Uterus (tissue), 4 donors: ENCODE data around the gene DUSP19. TPM values are rescaled to one million over a fixed set of nuclear protein-coding genes. Genes with fewer than 3 reads are reported as not detected.

Experiments used
- DNase-seq, 2 donors: peaks; one replicate each; pipeline ENCODE4 v3.0.0-alpha.2; 2019 to 2020
- H3K27ac ChIP-seq, 2 donors: fragments of 200-600 bp; sonication (generic); 1 replicate in 1 of 2; 2 replicates in 1 of 2; pipeline ENCODE4 v1.5.1; 2016 to 2018
- H3K27me3 ChIP-seq, 2 donors: fragments of 200-600 bp; sonication (generic); one replicate each; pipeline ENCODE4 v1.5.1; 2018 to 2019; ENCODE audit warnings: control low read depth in 1 of 2
- H3K36me3 ChIP-seq, 2 donors: fragments of 200-600 bp; sonication (generic); one replicate each; pipeline ENCODE4 v1.5.1; 2019; ENCODE audit warnings: control low read depth in 1 of 2
- H3K4me1 ChIP-seq, 2 donors: fragments of 200-600 bp; sonication (generic); one replicate each; pipeline ENCODE4 v1.5.1; 2018 to 2019; ENCODE audit warnings: control low read depth in 1 of 2
- H3K4me3 ChIP-seq, 2 donors: fragments of 200-600 bp; sonication (generic); 1 replicate in 1 of 2; 2 replicates in 1 of 2; pipeline ENCODE4 v1.5.1; 2018 to 2019; ENCODE audit warnings: mild to moderate bottlenecking in 1 of 2
- H3K9me3 ChIP-seq, 2 donors: fragments of 200-600 bp; sonication (generic); one replicate each; pipeline ENCODE4 v1.5.1; 2019; ENCODE audit warnings: control low read depth in 1 of 2
- POLR2A ChIP-seq, 2 donors: fragments of 450-650 bp; IDR thresholded peaks; one replicate each; pipeline ENCODE4 v1.6.1; 2016; ENCODE audit warnings: antibody characterized with exemption in 2 of 2, mild to moderate bottlenecking in 1 of 2, moderate library complexity in 1 of 2
- intact Hi-C: fragments of 100-400 bp; cut with DNase I; formaldehyde crosslinking; loops from one replicate; pipeline ENCODE4 v1.15.1; 2023; ENCODE audit warnings: low total_unique reads
- total RNA-seq, 4 donors: library from RNA; depleted of rRNA in 3 of 4; stranded (reverse); fragments of >200 nt in 3 of 4; gene quantifications; one replicate each; pipeline versions ENCODE4 v1.1.0 to v1.2.4, GENCODE V29; 2014 to 2023
- TF ChIP-seq, protein P1 (sequence below), 4 experiments: fragments of 200-600 bp in 2 of 4; fragments of 450-650 bp in 2 of 4; sonication (generic) in 2 of 4; IDR thresholded peaks; one replicate each; pipeline ENCODE4 v1.5.1; 2016 to 2019; ENCODE audit warnings: antibody characterized with exemption in 4 of 4, mild to moderate bottlenecking in 2 of 4, moderate library complexity in 1 of 4
- donor health status: DM: yes; HTN: yes; CAD: no.

Gene DUSP19
- total RNA-seq, 4 donors from 2014 or later: 0.29 to 12.4 (median 3.3) TPM

- no peak for DNase-seq
- H3K27ac ChIP-seq: no peak overlapping the region
- TF ChIP-seq, protein P1, sequence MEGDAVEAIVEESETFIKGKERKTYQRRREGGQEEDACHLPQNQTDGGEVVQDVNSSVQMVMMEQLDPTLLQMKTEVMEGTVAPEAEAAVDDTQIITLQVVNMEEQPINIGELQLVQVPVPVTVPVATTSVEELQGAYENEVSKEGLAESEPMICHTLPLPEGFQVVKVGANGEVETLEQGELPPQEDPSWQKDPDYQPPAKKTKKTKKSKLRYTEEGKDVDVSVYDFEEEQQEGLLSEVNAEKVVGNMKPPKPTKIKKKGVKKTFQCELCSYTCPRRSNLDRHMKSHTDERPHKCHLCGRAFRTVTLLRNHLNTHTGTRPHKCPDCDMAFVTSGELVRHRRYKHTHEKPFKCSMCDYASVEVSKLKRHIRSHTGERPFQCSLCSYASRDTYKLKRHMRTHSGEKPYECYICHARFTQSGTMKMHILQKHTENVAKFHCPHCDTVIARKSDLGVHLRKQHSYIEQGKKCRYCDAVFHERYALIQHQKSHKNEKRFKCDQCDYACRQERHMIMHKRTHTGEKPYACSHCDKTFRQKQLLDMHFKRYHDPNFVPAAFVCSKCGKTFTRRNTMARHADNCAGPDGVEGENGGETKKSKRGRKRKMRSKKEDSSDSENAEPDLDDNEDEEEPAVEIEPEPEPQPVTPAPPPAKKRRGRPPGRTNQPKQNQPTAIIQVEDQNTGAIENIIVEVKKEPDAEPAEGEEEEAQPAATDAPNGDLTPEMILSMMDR (IDR thresholded peaks at IDR 0.05): no peak
- TF ChIP-seq POLR2A (IDR thresholded peaks at IDR 0.05): no peak
- H3K9me3 ChIP-seq: no peaks in the 10 kb centered on the region
- intact Hi-C loops: no loop called here
- no peaks in the 10 kb centered on the region for H3K4me1 ChIP-seq
- H3K36me3 ChIP-seq: no peaks in the 10 kb centered on the region
- no peaks in the 10 kb centered on the region for H3K27me3 ChIP-seq
- H3K4me3 ChIP-seq: no peak overlapping the region
These were observed 3.4 kb downstream of the DUSP19 start for GRCh38 chr2:183081911-183082310.

DNA sequence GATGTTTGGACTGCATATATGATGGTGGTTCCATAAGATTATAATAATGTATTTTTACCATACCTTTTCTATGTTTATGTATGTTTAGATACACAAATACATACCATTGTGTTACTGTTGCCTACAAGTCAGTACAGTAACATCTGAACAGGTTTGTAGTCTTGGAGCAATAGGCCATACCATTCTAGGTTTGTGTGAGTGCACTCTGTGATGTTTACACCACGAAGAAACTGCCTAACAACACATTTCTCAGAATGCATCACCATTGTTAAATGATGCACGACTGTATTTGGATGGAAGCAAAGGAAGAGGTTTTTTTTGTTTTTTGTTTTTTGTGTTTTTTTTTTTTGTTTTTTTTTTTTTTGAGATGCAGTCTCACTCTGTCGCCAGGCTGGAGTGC, 9.5 kb downstream of the DUSP19 start:
- Histone ChIP-seq H3K9me3 (no peaks in the 10 kb centered on the region), H3K27ac (no peak overlapping the region), H3K27me3 (no peaks in the 10 kb centered on the region), H3K4me1 (no peaks in the 10 kb centered on the region), H3K36me3 (no peaks in the 10 kb centered on the region), H3K4me3 (no peak overlapping the region)
- intact Hi-C loops: no loop called here
- TF ChIP-seq, protein P1 (IDR thresholded peaks at IDR 0.05): no peak
- TF ChIP-seq POLR2A (IDR thresholded peaks at IDR 0.05): no peak
- no peak for DNase-seq

GRCh38 chr2:183089192-183089851, 10.8 kb downstream of the DUSP19 start:
- DNase-seq: no peak
- intact Hi-C loops: no loop called here
- no peaks in the 10 kb centered on the region for H3K27me3 ChIP-seq
- no peak overlapping the region for H3K27ac ChIP-seq
- TF ChIP-seq, protein P1 (IDR thresholded peaks at IDR 0.05): no peak
- no peak for TF ChIP-seq POLR2A (IDR thresholded peaks at IDR 0.05)
- no peaks in the 10 kb centered on the region for H3K36me3 ChIP-seq
- no peaks in the 10 kb centered on the region for H3K4me1 ChIP-seq
- no peaks in the 10 kb centered on the region for H3K9me3 ChIP-seq
- no peak overlapping the region for H3K4me3 ChIP-seq

DNA sequence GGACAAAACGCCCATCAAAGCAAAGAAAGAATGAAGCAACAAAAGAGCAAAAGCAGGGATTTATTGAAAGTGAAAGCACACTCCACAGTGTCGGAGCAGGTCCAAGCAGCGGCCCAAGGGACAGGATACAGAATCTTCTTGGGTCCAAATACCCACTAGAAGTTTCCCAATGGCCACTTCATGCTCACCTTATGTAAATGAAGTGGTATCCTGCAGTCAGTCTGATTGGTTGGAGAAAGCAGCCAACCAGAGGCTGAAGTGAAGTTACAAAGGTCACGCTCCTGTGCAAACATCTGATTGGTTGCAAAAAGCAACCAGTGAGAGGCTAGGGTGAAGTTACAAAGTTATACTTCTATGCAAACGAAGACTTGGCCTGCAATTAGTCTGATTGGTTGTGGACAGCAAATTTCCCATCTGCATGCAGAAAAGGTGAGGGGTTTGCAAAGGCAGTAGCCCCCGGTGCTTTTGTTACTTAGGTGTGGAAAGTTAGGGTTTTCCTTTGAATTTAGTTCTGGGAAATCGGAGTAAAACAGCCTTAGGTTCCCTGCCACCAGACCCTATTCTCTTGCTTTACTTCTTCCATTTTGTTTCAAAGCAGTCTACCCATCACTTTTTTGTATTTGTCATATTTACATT, 12.9 kb downstream of the DUSP19 start:
- Histone ChIP-seq H3K36me3 (no peaks in the 10 kb centered on the region), H3K4me1 (no peaks in the 10 kb centered on the region), H3K27me3 (no peaks in the 10 kb centered on the region), H3K27ac (no peak overlapping the region), H3K4me3 (no peak overlapping the region), H3K9me3 (no peaks in the 10 kb centered on the region)
- DNase-seq: no peak
- intact Hi-C loops: no loop called here
- TF ChIP-seq, protein P1 (IDR thresholded peaks at IDR 0.05): no peak
- no peak for TF ChIP-seq POLR2A (IDR thresholded peaks at IDR 0.05)

GRCh38 chr2:183091954-183092345, 13.4 kb downstream of the DUSP19 start:
- DNase-seq: no peak
- no peak for TF ChIP-seq POLR2A (IDR thresholded peaks at IDR 0.05)
- TF ChIP-seq, protein P1 (IDR thresholded peaks at IDR 0.05): no peak

More at GRCh38 chr2:183091954-183092345, 13.4 kb downstream of the DUSP19 start:
- intact Hi-C loops: no loop called here
- Histone ChIP-seq H3K9me3 (no peaks in the 10 kb centered on the region), H3K27ac (no peak overlapping the region), H3K4me3 (no peak overlapping the region), H3K36me3 (no peaks in the 10 kb centered on the region), H3K27me3 (no peaks in the 10 kb centered on the region), H3K4me1 (no peaks in the 10 kb centered on the region)
